K562 (cell line): ENCODE measurements around the gene NEMF. TPM values are rescaled to one million over a fixed set of nuclear protein-coding genes. Genes with fewer than 3 reads are reported as not detected.

Experiments
- ATAC-seq: fragments of 200-7000 bp; cut with Tn5 transposase; 3 replicates; pipeline ENCODE4 v1.9.1; 2020; ENCODE audit warnings: moderate library complexity
- BruUV-seq: library from RNA; stranded (reverse); fragments of 400-500 nt; replicated peaks from 2 replicates; lab custom pipeline; 2021; lab: Mats Ljungman, UMichigan
- CTCF ChIA-PET: fragments of 300-600 bp; formaldehyde crosslinking; extraction: SDS; loops from one replicate; lab custom pipeline; 2021; ENCODE audit warnings: low intra/inter-chr PET ratio; lab: Yijun Ruan, JAX
- POLR2A ChIA-PET: fragments of 300-600, 350-650 bp; sonication (Branson Sonifier 250); formaldehyde crosslinking; extraction: SDS; loops from one replicate; lab custom pipeline; 2021; ENCODE audit warnings: antibody characterized with exemption, inconsistent platforms; lab: Yijun Ruan, JAX
- DNase-seq, 4 experiments: peaks; one replicate each; pipeline versions ENCODE4 v3.0.0 to v3.0.0-alpha.2; 2011 to 2018; ENCODE audit warnings: low spot score in 3 of 4, mixed read lengths in 3 of 4; ENCODE audit errors: extremely low read depth in 1 of 4
- FAIRE-seq: peaks from 2 replicates; lab custom pipeline; 2011; peaks lifted over from hg19 to GRCh38; lab: Jason Lieb, UNC
- H2AFZ ChIP-seq: 2 replicates; pipeline ENCODE4 v1.6.0; 2011; ENCODE audit warnings: low read depth, low read length, control low read depth, inconsistent platforms
- H3K27ac ChIP-seq: fragments of 200-600 bp; 3 replicates; pipeline ENCODE4 v1.8.0; 2011; ENCODE audit warnings: low read depth, mild to moderate bottlenecking, control low read depth, inconsistent platforms, low read length, moderate library complexity, mixed read lengths; ENCODE audit errors: extremely low read depth
- H3K27me3 ChIP-seq, 2 experiments: fragments of 300-600 bp in 1 of 2; 2 replicates in 1 of 2; 3 replicates in 1 of 2; pipeline versions ENCODE4 v1.6.0 to v1.8.0; 2011; ENCODE audit warnings: inconsistent platforms in 2 of 2, low read length in 2 of 2, mild to moderate bottlenecking in 1 of 2, mixed read lengths in 1 of 2, moderate library complexity in 1 of 2; ENCODE audit not compliant: control insufficient read depth in 2 of 2, insufficient read depth in 2 of 2
- H3K36me3 ChIP-seq: fragments of 300-600 bp; 3 replicates; pipeline ENCODE4 v1.8.0; 2011; ENCODE audit warnings: mild to moderate bottlenecking, low read length, inconsistent platforms; ENCODE audit not compliant: control insufficient read depth, insufficient read depth
- H3K4me1 ChIP-seq, 2 experiments: fragments of 200-600 bp in 1 of 2; replicated peaks in 1 of 2; 2 replicates in 1 of 2; 3 replicates in 1 of 2; pipeline versions ENCODE4 v1.5.1 to v1.8.0; 2011; ENCODE audit warnings: inconsistent platforms in 2 of 2, low read length in 2 of 2, mild to moderate bottlenecking in 1 of 2, mixed read lengths in 1 of 2, moderate library complexity in 1 of 2; ENCODE audit not compliant: control insufficient read depth in 2 of 2, insufficient read depth in 2 of 2
- H3K4me2 ChIP-seq: 2 replicates; pipeline ENCODE4 v1.6.1; 2011; ENCODE audit warnings: low read length, control low read depth, inconsistent platforms, mixed read lengths; ENCODE audit not compliant: insufficient read depth
- H3K4me3 ChIP-seq: fragments of 200-600 bp; sonication (generic), shearing (Covaris generic); 2 replicates; pipeline ENCODE4 v1.5.1; 2016; ENCODE audit warnings: control low read depth, inconsistent platforms
- H3K79me2 ChIP-seq: fragments of 200-600 bp; 3 replicates; pipeline ENCODE4 v1.8.0; 2011; ENCODE audit warnings: low read length, inconsistent platforms; ENCODE audit not compliant: control insufficient read depth, insufficient read depth
- H3K9ac ChIP-seq, 2 experiments: 2 replicates each; pipeline versions ENCODE4 v1.6.0 to v1.6.1; 2011; ENCODE audit warnings: low read depth in 2 of 2, low read length in 2 of 2, control low read depth in 1 of 2, inconsistent platforms in 1 of 2, mild to moderate bottlenecking in 1 of 2, mixed read lengths in 1 of 2; ENCODE audit not compliant: insufficient read depth in 1 of 2
- H3K9me1 ChIP-seq: one replicate; pipeline ENCODE4 v1.6.0; 2011; ENCODE audit warnings: inconsistent platforms, mild to moderate bottlenecking, low read length, moderate library complexity; ENCODE audit not compliant: control insufficient read depth, insufficient read depth
- H3K9me3 ChIP-seq: replicated peaks from 2 replicates; pipeline ENCODE4 v1.5.1; 2011; ENCODE audit warnings: low read depth, low read length, inconsistent platforms; ENCODE audit not compliant: control insufficient read depth, insufficient read depth
- H4K20me1 ChIP-seq: replicated peaks from 2 replicates; pipeline ENCODE4 v1.6.1; 2011; ENCODE audit warnings: low read length, inconsistent platforms, mixed read lengths; ENCODE audit not compliant: control insufficient read depth, insufficient read depth
- HNRNPK ChIP-seq: fragments of 200-400 bp; formaldehyde crosslinking; IDR thresholded peaks from one replicate; pipeline ENCODE4 v1.6.1; 2018; ENCODE audit warnings: mild to moderate bottlenecking, low read depth, low read length; ENCODE audit not compliant: poor library complexity, severe bottlenecking
- MXD1 ChIP-seq: fragments of 250-450 bp; sonication (Bioruptor Pico); IDR thresholded peaks from 2 replicates; pipeline ENCODE4 v1.8.0; 2021; ENCODE audit warnings: borderline replicate concordance, mild to moderate bottlenecking, moderate library complexity; ENCODE audit not compliant: poor library complexity, severe bottlenecking
- POLR2AphosphoS2 ChIP-seq: IDR thresholded peaks from 2 replicates; pipeline ENCODE4 v1.6.1; 2012; ENCODE audit warnings: low read length, improper control_type of control experiment
- ZNF143 ChIP-seq: sonication (generic); formaldehyde crosslinking; IDR thresholded peaks from 2 replicates; pipeline ENCODE4 v1.9.0; 2022; ENCODE audit warnings: mild to moderate bottlenecking, missing genetic modification reagents
- WGBS: fragments of 100-300 bp; shearing (Covaris generic); methylation state at CpG from one replicate; pipeline ENCODE4 v1.1.6; 2016; ENCODE audit warnings: low coverage, mixed read lengths; ENCODE audit not compliant: insufficient coverage; ENCODE audit errors: missing lambda C conversion rate; 5-methylcytosine and 5-hydroxymethylcytosine counted together
- in situ Hi-C: fragments of 300-500 bp; cut with MboI; formaldehyde crosslinking; loops from 4 replicates; pipeline ENCODE4 v1.15.0; 2018; ENCODE audit warnings: inconsistent platforms, mixed read lengths
- intact Hi-C: fragments of 100-400 bp; cut with micrococcal nuclease; formaldehyde crosslinking; loops from 2 replicates; pipeline ENCODE4 v1.14.2; 2022
- polyA plus RNA-seq, 8 experiments: library from polyadenylated mRNA; depleted of rRNA in 4 of 8; stranded (reverse) in 5 of 8; unstranded in 3 of 8; fragments of >200 nt; fragmentation: Nextera tagmentation in 2 of 8; fragmentation: Illumina TruSeq in 1 of 8; extraction: Ambion mirVana in 2 of 8; extraction: Trizol in 1 of 8; gene quantifications; 2 replicates each; pipeline versions ENCODE4 v1.2.1 to v1.2.3, GENCODE V29; 2011 to 2014; ENCODE audit warnings: inconsistent platforms in 1 of 8, missing spikeins in 1 of 8
- total RNA-seq, 7 experiments: library from RNA; depleted of rRNA in 6 of 7; stranded (reverse); fragments of >200 nt in 6 of 7; fragmentation: Illumina TruSeq in 2 of 7; extraction: Trizol in 2 of 7; gene quantifications; 2 replicates each; pipeline versions ENCODE4 v1.2.1 to v1.2.3, GENCODE V29; 2011 to 2021; ENCODE audit warnings: low replicate concordance in 1 of 7
- TF ChIP-seq, protein P1 (sequence below): fragments of 450-650 bp; formaldehyde crosslinking; IDR thresholded peaks from 2 replicates; pipeline ENCODE4 v1.4.0; 2020; ENCODE audit warnings: mild to moderate bottlenecking, moderate library complexity

The NEMF gene
- total and polyA plus RNA-seq, 9 of the 15 experiments (the other 6 are each of a cell fraction or from before 2014, with no cell fraction given), result 38.8 to 94.4 (median 61.0) TPM

DNA sequence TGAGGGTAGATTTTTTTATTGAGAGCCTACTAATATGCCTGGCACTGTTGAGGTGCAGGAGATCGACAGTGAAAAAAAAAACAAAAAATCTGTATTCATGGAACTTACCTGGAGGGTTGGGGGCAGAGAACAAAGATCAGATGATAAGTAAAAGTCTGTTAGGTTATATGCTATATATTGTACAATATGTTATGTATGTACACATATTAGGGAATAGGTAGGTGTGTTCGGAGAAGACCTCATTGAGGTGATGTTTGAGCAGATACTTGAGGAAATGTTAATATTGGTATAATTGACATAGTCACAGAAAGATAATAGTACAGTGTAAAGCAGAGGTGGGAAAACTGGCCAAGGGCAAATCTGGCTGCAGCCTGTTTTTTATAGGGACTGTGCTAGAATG lies 45.9 kb upstream of the NEMF start:
- FAIRE-seq, result no peak
- no peak overlapping the region for H3K27ac ChIP-seq

More for the DNA sequence above, 45.9 kb upstream of the NEMF start:
- POLR2A ChIA-PET, result no interaction called here
- DNase-seq (no peak), ATAC-seq (no peak; the same call in 2 of the 3 replicates)
- in situ Hi-C loops, result no loop called here
- H3K9me3 ChIP-seq, result no peaks in the 10 kb centered on the region
- H2AFZ ChIP-seq, result no peak overlapping the region
- no peaks in the 10 kb centered on the region; a peak in 1 of 5 replicates for H3K4me1 ChIP-seq
- peaks cover 9% of the 10 kb centered on the region; the same call in 1 of the 2 replicates for H4K20me1 ChIP-seq
- TF ChIP-seq, protein P1, sequence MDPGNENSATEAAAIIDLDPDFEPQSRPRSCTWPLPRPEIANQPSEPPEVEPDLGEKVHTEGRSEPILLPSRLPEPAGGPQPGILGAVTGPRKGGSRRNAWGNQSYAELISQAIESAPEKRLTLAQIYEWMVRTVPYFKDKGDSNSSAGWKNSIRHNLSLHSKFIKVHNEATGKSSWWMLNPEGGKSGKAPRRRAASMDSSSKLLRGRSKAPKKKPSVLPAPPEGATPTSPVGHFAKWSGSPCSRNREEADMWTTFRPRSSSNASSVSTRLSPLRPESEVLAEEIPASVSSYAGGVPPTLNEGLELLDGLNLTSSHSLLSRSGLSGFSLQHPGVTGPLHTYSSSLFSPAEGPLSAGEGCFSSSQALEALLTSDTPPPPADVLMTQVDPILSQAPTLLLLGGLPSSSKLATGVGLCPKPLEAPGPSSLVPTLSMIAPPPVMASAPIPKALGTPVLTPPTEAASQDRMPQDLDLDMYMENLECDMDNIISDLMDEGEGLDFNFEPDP (CRISPR knock-in tag), result no peak
- TF ChIP-seq MXD1 (CRISPR knock-in tag) (no peak), ZNF143 (no peak), POLR2AphosphoS2 (peak; percentile 56; the same call in 1 of the 2 replicates), HNRNPK (no peak)
- no peaks in the 10 kb centered on the region for H3K27me3 ChIP-seq
- BruUV-seq, result no TSS peak
- CTCF ChIA-PET, result interaction anchor here (0.6 kb wide), 2 partner anchors 17 to 207 kb away, joined by 4 read pairs; no protein-coding TSS in a partner anchor
- intact Hi-C loops, result loop anchor here (5.0 kb wide), 1 partner anchor 74 kb away; no protein-coding TSS in a partner anchor
- no peaks in the 10 kb centered on the region for H3K9me1 ChIP-seq
- WGBS, result 74% methylated on average over 2 of the region's 2 CpGs
- peaks cover 26% of the 10 kb centered on the region for H3K36me3 ChIP-seq
- H3K4me3 ChIP-seq, result no peak overlapping the region
- peaks cover 54% of the 10 kb centered on the region for H3K79me2 ChIP-seq
- H3K9ac ChIP-seq, result no peak overlapping the region
- peak overlapping the region; percentile 13; the same call in 1 of the 2 replicates for H3K4me2 ChIP-seq
